Loucy (cell line): ENCODE results near the gene OSCAR.

Experiments
- CTCF ChIP-seq: fragments of 200-600 bp; sonication (generic); conservative IDR thresholded peaks from 2 replicates; pipeline ENCODE4 v1.5.1; 2014; ENCODE audit warnings: mild to moderate bottlenecking, antibody characterized with exemption, low read length
- EZH2phosphoT487 ChIP-seq: fragments of 200-600 bp; IDR thresholded peaks from 2 replicates; pipeline ENCODE4 v1.6.1; 2018; ENCODE audit warnings: antibody characterized with exemption, mild to moderate bottlenecking, moderate library complexity, borderline replicate concordance

GRCh38 chr19:54095136-54095858 lies 5.3 kb downstream of the OSCAR start:
- no peak for TF ChIP-seq CTCF
- TF ChIP-seq EZH2phosphoT487: no peak
